Chondrocyte (in vitro differentiated cells): ENCODE measurements around the gene CTU1. TPM values are rescaled to one million over a fixed set of nuclear protein-coding genes. Genes with fewer than 3 reads are reported as not detected.

Experiments
- DNase-seq: peaks from one replicate; pipeline ENCODE4 v3.0.0; 2021; ENCODE audit warnings: mixed read lengths, low spot score
- H3K27ac Mint-ChIP-seq: one replicate; pipeline ENCODE4 v1.8.0; 2021; ENCODE audit warnings: mild to moderate bottlenecking, moderate library complexity, mixed read lengths; ENCODE audit not compliant: unreplicated experiment
- H3K27me3 Mint-ChIP-seq: 2 replicates; pipeline ENCODE4 v1.8.0; 2021; ENCODE audit warnings: low read depth, mixed read lengths
- H3K36me3 Mint-ChIP-seq: 2 replicates; pipeline ENCODE4 v1.8.0; 2021; ENCODE audit warnings: low read depth, mixed read lengths
- H3K4me1 Mint-ChIP-seq: 2 replicates; pipeline ENCODE4 v1.8.0; 2021; ENCODE audit warnings: low read depth, mild to moderate bottlenecking, mixed read lengths
- H3K4me3 Mint-ChIP-seq: one replicate; pipeline ENCODE4 v1.8.0; 2021; ENCODE audit warnings: mild to moderate bottlenecking, moderate library complexity, mixed read lengths; ENCODE audit not compliant: unreplicated experiment
- H3K9me3 Mint-ChIP-seq: 2 replicates; pipeline ENCODE4 v1.8.0; 2021; ENCODE audit warnings: low read depth, mixed read lengths
- CTCF ChIP-seq: fragments of 200-600 bp; sonication (generic); IDR thresholded peaks from 2 replicates; pipeline ENCODE4 v1.5.0; 2021; ENCODE audit warnings: antibody characterized with exemption, mild to moderate bottlenecking, moderate library complexity
- total RNA-seq: library from RNA; stranded (reverse); gene quantifications from 3 replicates; pipeline ENCODE4 v1.2.1, GENCODE V29; 2021

The CTU1 gene
- total RNA-seq, 1 donor from 2014 or later, result 6.1 TPM

DNA sequence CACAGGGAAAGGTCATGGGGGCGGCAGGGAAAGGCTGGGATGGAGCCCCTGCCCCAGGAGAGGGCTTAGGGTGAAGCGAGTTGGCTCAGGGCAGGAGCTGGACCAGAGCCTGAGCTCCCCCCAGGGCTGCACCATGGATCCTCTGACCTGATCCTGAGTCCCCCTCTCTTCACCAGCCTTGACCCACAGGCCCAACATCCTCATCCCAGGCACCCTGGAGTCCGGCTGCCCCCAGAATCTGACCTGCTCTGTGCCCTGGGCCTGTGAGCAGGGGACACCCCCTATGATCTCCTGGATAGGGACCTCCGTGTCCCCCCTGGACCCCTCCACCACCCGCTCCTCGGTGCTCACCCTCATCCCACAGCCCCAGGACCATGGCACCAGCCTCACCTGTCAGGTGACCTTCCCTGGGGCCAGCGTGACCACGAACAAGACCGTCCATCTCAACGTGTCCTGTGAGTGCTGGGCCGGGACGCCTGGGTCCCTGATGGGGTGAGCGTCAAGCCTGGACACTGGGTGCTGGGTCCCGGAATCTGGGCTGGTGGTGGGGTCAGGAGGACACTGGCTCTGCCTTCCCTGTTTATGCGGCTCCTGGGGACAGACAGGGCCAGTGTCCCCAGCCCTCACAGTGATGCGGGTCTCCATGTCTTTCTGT is 17.3 kb upstream of the CTU1 start:
- H3K4me3 Mint-ChIP-seq, result no peak overlapping the region
- TF ChIP-seq CTCF, result no peak
- no peaks in the 10 kb centered on the region for H3K27me3 Mint-ChIP-seq
- H3K36me3 Mint-ChIP-seq, result no peaks in the 10 kb centered on the region
- no peaks in the 10 kb centered on the region for H3K9me3 Mint-ChIP-seq
- no peak overlapping the region for H3K27ac Mint-ChIP-seq
- no peaks in the 10 kb centered on the region for H3K4me1 Mint-ChIP-seq
- DNase-seq, result peak; percentile 92

- DNase-seq, result peak; percentile 79
- Mint-ChIP-seq H3K9me3 (no peaks in the 10 kb centered on the region), H3K4me1 (no peaks in the 10 kb centered on the region), H3K36me3 (no peaks in the 10 kb centered on the region), H3K27me3 (no peaks in the 10 kb centered on the region), H3K4me3 (no peak within 1 kb of the TSS), H3K27ac (no peak within 1 kb of the TSS)
- TF ChIP-seq CTCF, result no peak
These were observed 16.5 kb upstream of the CTU1 start, which contains the start of gene SIGLEC9 for GRCh38 chr19:51124729-51125128. SIGLEC9 (plus strand) TSS chr19:51124906; CDS start chr19:51124975, 69 bp downstream.

GRCh38 chr19:51124216-51124615 is 16.0 kb upstream of the CTU1 start:
- DNase-seq, result peak; percentile 59
- no peaks in the 10 kb centered on the region for H3K9me3 Mint-ChIP-seq
- H3K4me3 Mint-ChIP-seq, result no peak overlapping the region
- H3K27me3 Mint-ChIP-seq, result peaks cover under 1% of the 10 kb centered on the region
- no peaks in the 10 kb centered on the region for H3K36me3 Mint-ChIP-seq
- TF ChIP-seq CTCF, result no peak
- H3K4me1 Mint-ChIP-seq, result no peaks in the 10 kb centered on the region
- no peak overlapping the region for H3K27ac Mint-ChIP-seq

GRCh38 chr19:51123802-51124201 is 15.6 kb upstream of the CTU1 start:
- TF ChIP-seq CTCF, result no peak
- Mint-ChIP-seq H3K36me3 (no peaks in the 10 kb centered on the region), H3K4me3 (no peak overlapping the region), H3K27me3 (peaks cover 4% of the 10 kb centered on the region), H3K4me1 (no peaks in the 10 kb centered on the region), H3K9me3 (no peaks in the 10 kb centered on the region), H3K27ac (no peak overlapping the region)
- peak; percentile 81 for DNase-seq

DNA sequence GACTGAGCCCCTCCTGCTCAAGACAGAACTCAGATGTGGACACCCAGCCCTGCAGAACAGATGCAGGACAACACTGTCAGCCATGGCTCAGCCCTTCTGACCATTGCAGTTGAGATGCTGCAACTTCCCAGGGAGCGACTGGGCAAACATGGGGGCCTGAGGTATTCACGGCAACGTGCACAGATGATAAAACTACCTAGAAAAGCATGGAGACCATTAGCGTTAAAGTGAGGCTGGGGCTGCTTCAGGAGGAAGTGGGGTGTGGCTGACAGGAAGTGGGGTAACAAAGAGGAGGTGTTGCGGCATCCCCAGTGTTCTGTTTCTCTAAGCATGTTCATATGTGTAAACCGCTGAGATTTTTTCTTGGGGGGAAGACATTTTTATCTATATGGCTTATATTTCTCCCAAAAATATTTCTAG is 15.2 kb upstream of the CTU1 start:
- H3K4me1 Mint-ChIP-seq, result no peaks in the 10 kb centered on the region
- H3K36me3 Mint-ChIP-seq, result no peaks in the 10 kb centered on the region
- TF ChIP-seq CTCF, result no peak
- H3K27ac Mint-ChIP-seq, result no peak overlapping the region
- H3K9me3 Mint-ChIP-seq, result no peaks in the 10 kb centered on the region
- no peak overlapping the region for H3K4me3 Mint-ChIP-seq
- peak; percentile 50 for DNase-seq
- peaks cover 4% of the 10 kb centered on the region for H3K27me3 Mint-ChIP-seq
